Skin epidermis (tissue), 12 donors: Measurements from ENCODE around the gene F2.

ENCODE experiments used
- H3K27ac ChIP-seq, 21 experiments: fragments of 200-600 bp; sonication (generic) in 11 of 21; one replicate each; pipeline ENCODE4 v1.5.0; 2020; ENCODE audit warnings: mild to moderate bottlenecking in 3 of 21, inconsistent platforms in 2 of 21, moderate library complexity in 2 of 21
- H3K4me3 ChIP-seq, 7 experiments: fragments of 200-600 bp; sonication (generic) in 2 of 7; one replicate each; pipeline ENCODE4 v1.5.0; 2020; ENCODE audit warnings: inconsistent platforms in 2 of 7, mild to moderate bottlenecking in 2 of 7, moderate library complexity in 1 of 7

The F2 gene

GRCh38 chr11:46682773-46683752 lies 36.0 kb upstream of the F2 start:
- no peak overlapping the region for H3K4me3 ChIP-seq
- peak overlapping the region in 7 of 21 experiments; percentile 5 to 65 (median 23) for H3K27ac ChIP-seq

DNA sequence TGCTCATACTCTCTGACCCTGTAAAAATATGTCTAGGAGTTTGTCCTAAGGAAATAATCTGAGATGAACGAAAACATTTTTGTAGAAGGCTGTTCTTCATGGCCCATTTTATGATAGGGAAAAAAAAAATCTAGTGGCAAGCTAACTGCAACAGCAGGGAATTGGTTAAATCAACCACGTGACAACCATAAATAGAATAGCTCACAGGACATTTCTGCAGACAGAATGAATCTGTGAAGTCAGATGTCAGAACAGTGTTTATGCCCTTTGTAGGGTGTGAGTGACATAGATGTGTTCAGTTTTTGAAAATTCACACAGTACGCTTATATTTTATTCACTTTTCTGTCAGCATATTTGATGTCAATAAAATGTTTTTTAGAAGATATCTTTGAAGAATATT lies 34.6 kb upstream of the F2 start:
- H3K27ac ChIP-seq: peak overlapping the region in 4 of 21 experiments; percentile 5 to 65 (median 14)
- no peak overlapping the region for H3K4me3 ChIP-seq

DNA sequence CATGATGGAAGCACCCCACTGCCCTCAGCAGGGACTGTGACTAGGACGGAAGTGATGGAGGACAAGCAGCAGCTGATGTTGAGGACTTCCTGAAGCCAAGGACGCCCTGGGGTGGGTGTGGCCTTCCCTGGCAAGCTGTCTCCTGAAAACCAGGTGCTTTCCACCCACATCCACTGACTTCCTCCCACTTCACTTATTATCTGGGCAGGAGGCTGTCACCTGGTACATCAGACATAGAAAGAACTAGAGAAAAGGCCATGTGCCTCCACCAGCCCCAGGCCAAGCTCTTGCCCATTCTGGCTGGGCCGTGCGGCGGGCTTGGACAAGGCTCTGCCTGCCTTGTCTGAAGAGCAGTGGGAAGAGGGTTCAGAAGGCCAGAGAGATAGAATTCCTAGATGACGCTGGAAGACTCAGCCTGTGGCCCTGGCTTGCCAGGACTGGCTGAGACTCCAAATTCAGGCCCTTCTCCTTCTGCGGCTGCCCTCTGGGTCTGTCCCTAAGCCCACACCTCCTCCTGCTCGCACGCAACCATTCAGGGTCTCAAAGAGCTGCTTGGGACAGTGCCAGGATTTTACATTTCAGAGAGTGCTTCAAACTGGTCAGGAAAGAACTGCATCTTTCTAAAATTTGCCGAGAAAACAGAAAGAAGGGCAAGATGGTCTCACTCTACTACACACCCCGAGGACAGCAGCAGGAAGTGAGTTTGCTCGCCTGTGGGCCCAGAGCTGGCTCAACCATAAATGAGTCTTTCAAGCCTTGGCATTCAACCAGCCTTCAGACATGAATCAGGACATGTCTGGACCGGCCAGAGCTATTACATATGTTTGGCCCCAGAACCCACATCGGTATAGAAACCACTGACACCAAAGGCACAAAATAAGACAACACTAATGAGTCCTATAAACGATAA lies 31.9 kb upstream of the F2 start:
- Histone ChIP-seq H3K4me3 (no peak overlapping the region), H3K27ac (peak overlapping the region in 20 of 21 experiments; percentile 41 to 90 (median 76))

GRCh38 chr11:46690702-46691101 lies 28.3 kb upstream of the F2 start:
- no peak overlapping the region for H3K27ac ChIP-seq

DNA sequence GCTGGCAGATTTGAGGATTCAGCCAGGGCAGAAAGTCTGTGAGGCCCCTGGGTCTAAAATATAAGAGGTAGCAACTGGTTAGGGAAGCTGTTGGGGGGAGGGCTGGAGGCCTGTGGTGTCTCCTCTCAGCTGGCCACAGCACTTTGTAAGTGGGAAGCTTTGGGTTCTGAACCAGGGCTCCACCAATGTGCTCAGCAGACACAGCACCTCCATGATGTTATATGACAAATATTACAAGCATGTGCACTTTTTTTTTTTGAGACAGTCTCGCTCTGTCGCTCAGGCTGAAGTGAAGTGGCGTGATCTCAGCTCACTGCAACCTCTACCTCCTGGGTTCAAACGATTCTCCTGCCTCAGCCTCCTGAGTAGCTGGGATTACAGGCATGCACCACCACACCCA lies 26.6 kb upstream of the F2 start:
- H3K27ac ChIP-seq: no peak overlapping the region

More at GRCh38 chr11:46690702-46691101, 28.3 kb upstream of the F2 start:
- H3K4me3 ChIP-seq: no peak overlapping the region

DNA sequence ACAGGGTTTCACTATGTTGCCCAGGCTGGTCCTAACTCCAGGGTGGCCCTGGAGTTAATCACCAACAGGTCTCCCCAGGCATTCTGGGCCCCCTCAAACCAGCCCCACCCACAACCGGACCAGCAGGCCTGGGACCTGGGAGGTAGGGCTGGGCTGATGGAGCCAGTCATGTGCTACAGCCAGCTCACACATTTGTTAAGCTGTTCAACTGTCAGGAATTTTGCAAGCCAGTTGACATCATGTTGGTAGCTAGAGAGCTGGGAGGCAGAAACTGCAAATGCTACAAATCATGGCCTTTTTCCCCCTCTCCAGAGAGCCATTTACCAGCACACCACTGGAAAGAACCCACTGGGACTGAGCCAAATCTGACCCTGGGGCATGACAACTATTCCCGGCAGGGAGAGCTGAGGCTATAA lies 25.4 kb upstream of the F2 start:
- peak overlapping the region in 19 of 21 experiments; percentile 31 to 81 (median 69) for H3K27ac ChIP-seq
- H3K4me3 ChIP-seq: no peak overlapping the region

More for the DNA sequence above, 26.6 kb upstream of the F2 start:
- no peak overlapping the region for H3K4me3 ChIP-seq

- peak overlapping the region in 20 of 21 experiments; percentile 31 to 81 (median 68) for H3K27ac ChIP-seq
- H3K4me3 ChIP-seq: no peak overlapping the region
These were observed 24.9 kb upstream of the F2 start for GRCh38 chr11:46694072-46694471.

DNA sequence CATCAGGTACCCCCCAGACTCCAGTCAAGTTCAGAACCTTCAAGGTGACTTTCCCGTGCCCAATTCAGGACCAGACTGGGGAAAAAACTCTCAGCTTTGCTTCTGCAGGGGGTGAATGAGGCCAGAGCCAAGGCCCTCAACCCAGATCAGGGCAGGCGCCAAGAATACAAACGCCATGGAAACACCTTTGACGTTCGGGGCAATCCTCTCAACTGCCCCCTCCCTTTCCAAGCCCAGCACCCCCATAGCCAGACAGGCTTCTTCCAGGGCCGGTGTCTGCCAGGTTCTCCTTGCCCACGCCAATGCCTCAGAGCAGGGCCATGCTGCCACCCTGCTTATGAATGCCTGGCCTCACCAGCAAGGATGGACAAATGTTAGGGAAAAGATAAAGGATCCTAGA lies 24.4 kb upstream of the F2 start:
- Histone ChIP-seq H3K27ac (peak overlapping the region in 20 of 21 experiments; percentile 31 to 81 (median 68)), H3K4me3 (no peak overlapping the region)

GRCh38 chr11:46695345-46696211 lies 23.4 kb upstream of the F2 start:
- no peak overlapping the region for H3K4me3 ChIP-seq

GRCh38 chr11:46696212-46696558 lies 22.8 kb upstream of the F2 start:
- Histone ChIP-seq H3K27ac (peak overlapping the region in 14 of 21 experiments; percentile 7 to 80 (median 64)), H3K4me3 (no peak overlapping the region)

More at GRCh38 chr11:46695345-46696211, 23.4 kb upstream of the F2 start:
- H3K27ac ChIP-seq: peak overlapping the region in 18 of 21 experiments; percentile 7 to 80 (median 64)

DNA sequence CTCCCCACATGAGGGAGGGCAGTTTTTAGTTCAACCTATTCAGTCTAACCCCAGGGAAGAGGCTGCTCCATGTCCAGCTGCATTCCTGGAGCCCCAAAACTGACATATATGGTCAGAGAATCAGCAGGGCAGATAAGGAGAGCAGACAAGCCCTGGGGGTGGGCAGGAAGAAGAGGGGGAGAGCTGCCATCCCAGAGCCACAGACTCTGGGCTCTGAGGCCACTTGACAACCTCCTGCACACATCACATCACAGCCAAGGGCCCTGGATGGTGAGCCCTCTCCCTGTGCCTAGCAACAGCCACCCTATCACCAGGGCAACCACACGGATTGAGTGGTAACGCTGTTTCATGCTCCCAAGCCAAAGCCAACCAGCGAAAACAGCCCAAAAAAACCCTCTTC lies 21.7 kb upstream of the F2 start:
- Histone ChIP-seq H3K4me3 (no peak overlapping the region), H3K27ac (peak overlapping the region in 13 of 21 experiments; percentile 10 to 97 (median 40))

DNA sequence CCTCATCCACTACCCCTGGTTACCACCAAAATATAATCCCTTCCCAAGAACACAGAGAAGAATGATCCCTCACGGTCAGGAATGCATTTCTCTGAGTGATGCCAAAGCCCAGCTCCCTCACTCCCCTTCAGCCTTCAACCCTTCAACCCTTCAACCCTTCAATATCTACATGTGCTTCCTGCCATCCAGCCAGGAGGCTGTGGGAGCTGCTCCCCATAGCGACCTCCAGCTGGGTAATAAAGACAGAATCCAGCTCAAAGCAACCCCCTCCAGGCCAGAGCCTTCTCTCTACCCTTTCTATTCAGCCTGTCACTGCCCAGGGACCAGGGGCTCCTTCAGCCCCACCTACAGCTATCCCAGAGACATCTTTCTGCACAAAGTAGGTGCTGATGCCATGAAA lies 21.3 kb upstream of the F2 start:
- no peak overlapping the region for H3K4me3 ChIP-seq

GRCh38 chr11:46698597-46698996 lies 20.4 kb upstream of the F2 start:
- no peak overlapping the region for H3K4me3 ChIP-seq
- peak overlapping the region in 5 of 21 experiments; percentile 19 to 97 (median 73) for H3K27ac ChIP-seq

More for the DNA sequence above, 21.3 kb upstream of the F2 start:
- H3K27ac ChIP-seq: peak overlapping the region in 13 of 21 experiments; percentile 12 to 97 (median 40)

- H3K4me3 ChIP-seq: peak within 1 kb of the TSS; percentile 77 to 97 (median 90)
- peak within 1 kb of the TSS; percentile 88 to 100 (median 95) for H3K27ac ChIP-seq
These were observed 18.6 kb upstream of the F2 start, which contains the start of the genes ARHGAP1 and ZNF408 for GRCh38 chr11:46700241-46701077. ARHGAP1 (minus strand) TSS chr11:46700619; CDS start chr11:46696107, 4,512 bp downstream. ZNF408 (plus strand) TSS chr11:46701031; CDS start chr11:46701048, 17 bp downstream.

DNA sequence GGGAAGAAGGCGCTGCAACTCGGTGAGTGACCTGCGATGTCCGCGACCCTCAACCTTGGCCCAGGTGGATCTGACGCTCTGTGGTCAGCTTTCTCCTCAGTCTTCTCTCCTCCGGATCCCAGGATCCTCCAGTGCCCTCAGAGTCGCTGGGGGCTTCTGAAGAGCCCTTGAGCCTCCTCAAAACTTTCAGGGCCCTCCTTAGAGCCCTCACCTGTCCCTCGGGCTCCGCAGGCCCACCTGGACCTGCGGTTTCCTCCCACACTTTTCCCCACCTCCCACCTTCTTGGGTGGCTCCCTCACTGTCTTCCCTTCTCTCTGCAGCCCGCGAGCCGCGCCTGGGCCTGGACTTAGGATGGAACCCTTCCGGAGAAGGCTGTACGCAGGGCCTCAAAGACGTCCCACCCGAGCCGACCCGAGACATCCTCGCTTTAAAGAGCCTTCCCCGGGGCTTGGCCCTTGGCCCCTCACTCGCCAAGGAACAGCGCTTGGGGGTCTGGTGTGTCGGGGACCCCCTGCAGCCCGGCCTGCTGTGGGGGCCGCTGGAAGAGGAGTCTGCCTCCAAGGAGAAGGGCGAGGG lies 17.8 kb upstream of the F2 start:
- peak overlapping the region; percentile 77 to 97 (median 90) for H3K4me3 ChIP-seq
- H3K27ac ChIP-seq: peak overlapping the region; percentile 88 to 100 (median 95)

GRCh38 chr11:46705070-46705688 lies 13.8 kb upstream of the F2 start:
- H3K4me3 ChIP-seq: no peak overlapping the region
- no peak overlapping the region for H3K27ac ChIP-seq

- Histone ChIP-seq H3K27ac (no peak overlapping the region), H3K4me3 (no peak overlapping the region)
These were observed 12.1 kb upstream of the F2 start for GRCh38 chr11:46706886-46707285.
